ENCODE measurements around the gene RNF175. TPM values are rescaled to one million over a fixed set of nuclear protein-coding genes. Genes with fewer than 3 reads are reported as not detected.
A peak's percentile ranks its signal among the peaks of the same experiment; 100 is the strongest.

The RNF175 gene
- total RNA-seq, 1 donor from 2014 or later = 4.3 TPM

DNA sequence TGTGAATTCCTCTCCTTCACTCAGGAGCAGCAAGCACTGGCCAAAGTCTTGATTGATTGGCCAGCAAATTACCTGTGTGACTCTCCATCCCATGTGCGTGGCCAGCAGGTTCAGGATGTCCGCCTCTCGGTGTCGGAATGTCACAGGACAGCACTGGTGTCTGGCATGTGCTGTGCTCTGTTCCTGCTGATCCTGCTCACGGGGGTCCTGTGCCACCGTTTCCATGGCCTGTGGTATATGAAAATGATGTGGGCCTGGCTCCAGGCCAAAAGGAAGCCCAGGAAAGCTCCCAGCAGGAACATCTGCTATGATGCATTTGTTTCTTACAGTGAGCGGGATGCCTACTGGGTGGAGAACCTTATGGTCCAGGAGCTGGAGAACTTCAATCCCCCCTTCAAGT lies 55.3 kb downstream of the RNF175 start:
- H3K4me3 Mint-ChIP-seq = no peak overlapping the region
- H3K4me1 Mint-ChIP-seq = no peaks in the 10 kb centered on the region
- peaks cover 36% of the 10 kb centered on the region for H3K27me3 Mint-ChIP-seq (ENCODE audit: low read depth)
- DNase-seq (ENCODE audit: low spot score in 2 of 2, unreplicated experiment in 2 of 2) = no peak
- TF ChIP-seq, protein P1, sequence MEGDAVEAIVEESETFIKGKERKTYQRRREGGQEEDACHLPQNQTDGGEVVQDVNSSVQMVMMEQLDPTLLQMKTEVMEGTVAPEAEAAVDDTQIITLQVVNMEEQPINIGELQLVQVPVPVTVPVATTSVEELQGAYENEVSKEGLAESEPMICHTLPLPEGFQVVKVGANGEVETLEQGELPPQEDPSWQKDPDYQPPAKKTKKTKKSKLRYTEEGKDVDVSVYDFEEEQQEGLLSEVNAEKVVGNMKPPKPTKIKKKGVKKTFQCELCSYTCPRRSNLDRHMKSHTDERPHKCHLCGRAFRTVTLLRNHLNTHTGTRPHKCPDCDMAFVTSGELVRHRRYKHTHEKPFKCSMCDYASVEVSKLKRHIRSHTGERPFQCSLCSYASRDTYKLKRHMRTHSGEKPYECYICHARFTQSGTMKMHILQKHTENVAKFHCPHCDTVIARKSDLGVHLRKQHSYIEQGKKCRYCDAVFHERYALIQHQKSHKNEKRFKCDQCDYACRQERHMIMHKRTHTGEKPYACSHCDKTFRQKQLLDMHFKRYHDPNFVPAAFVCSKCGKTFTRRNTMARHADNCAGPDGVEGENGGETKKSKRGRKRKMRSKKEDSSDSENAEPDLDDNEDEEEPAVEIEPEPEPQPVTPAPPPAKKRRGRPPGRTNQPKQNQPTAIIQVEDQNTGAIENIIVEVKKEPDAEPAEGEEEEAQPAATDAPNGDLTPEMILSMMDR (IDR thresholded peaks at IDR 0.05; ENCODE audit: unreplicated experiment) = no peak
- no peaks in the 10 kb centered on the region for H3K9me3 Mint-ChIP-seq
- H3K27ac Mint-ChIP-seq = no peak overlapping the region
- H3K36me3 Mint-ChIP-seq = no peaks in the 10 kb centered on the region

DNA sequence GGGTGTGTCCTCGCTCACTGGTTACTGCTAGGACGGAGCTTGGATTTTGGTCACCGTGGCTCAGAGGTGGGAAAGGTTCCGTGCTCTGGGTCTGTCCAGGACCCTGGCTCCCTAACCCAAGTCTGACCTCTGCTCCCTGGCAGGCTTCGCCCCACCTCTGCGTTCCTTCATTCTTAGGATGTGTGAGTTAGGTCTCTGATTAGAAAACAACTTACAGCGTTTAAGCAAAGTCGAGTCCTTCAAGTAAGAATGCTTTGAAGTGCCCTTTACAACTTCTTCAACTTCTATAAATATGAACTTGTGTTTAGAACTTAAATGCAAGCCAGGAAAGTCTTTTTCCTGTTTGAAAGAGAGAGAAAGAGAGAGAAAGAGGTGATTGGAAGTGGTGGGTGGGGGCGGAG lies 74.9 kb downstream of the RNF175 start:
- H3K4me1 Mint-ChIP-seq = peaks cover 11% of the 10 kb centered on the region
- peaks cover 22% of the 10 kb centered on the region for H3K9me3 Mint-ChIP-seq
- DNase-seq (ENCODE audit: low spot score in 2 of 2, unreplicated experiment in 2 of 2) = no peak
- TF ChIP-seq, protein P1 (IDR thresholded peaks at IDR 0.05; ENCODE audit: unreplicated experiment) = no peak
- H3K36me3 Mint-ChIP-seq = peaks cover 12% of the 10 kb centered on the region
- peak overlapping the region; percentile 41 for H3K27ac Mint-ChIP-seq
- H3K27me3 Mint-ChIP-seq (ENCODE audit: low read depth) = peaks cover 45% of the 10 kb centered on the region
- H3K4me3 Mint-ChIP-seq = peak overlapping the region; percentile 78

DNA sequence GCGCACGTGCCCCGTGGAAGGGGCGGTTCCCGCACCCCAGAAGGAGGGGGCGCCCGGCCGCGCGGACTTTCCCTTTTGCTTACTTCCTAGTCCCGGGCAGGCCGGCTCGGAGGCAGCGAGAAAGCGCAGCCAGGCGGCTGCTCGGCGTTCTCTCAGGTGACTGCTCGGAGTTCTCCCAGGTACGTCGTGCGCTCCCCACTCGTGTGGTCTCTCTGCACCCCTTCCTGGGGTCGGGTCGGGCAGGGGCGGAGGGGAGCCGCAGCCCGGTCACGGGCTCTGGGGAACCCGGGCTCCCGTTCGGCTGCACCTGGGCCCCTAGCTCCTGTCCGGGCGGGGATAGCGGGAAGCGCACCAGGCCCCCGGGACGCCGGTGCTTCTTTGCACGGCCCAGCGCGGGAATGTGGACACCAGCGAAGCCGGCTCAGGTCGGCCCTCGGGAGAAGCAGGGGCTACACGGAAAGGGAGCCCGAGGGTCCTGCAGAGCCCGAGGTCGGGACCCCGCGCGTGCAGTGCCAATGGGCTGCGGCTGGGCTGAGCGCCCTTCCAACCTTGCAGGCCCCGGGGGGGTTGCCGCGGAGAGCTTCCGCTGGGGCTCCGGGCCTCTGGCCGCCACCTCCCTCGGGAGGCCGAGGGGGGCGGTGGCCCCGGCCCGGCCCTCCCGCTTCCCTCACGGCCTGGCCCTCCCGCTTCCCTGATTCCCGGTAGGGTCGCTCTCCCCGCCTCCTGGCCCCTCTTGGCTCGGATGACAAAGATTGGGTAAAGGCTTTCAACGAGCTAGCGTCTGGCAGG lies 75.4 kb downstream of the RNF175 start, which contains the start of gene TLR2:
Gene TLR2, plus strand, starts transcription at position 99 of the 789 bp plus-strand sequence. CDS start 18,628 bp downstream, outside the sequence.
- peak within 1 kb of the TSS; percentile 78 for H3K4me3 Mint-ChIP-seq
- H3K27me3 Mint-ChIP-seq (ENCODE audit: low read depth) = peaks cover 51% of the 10 kb centered on the region
- peak within 1 kb of the TSS; percentile 41 for H3K27ac Mint-ChIP-seq

DNA sequence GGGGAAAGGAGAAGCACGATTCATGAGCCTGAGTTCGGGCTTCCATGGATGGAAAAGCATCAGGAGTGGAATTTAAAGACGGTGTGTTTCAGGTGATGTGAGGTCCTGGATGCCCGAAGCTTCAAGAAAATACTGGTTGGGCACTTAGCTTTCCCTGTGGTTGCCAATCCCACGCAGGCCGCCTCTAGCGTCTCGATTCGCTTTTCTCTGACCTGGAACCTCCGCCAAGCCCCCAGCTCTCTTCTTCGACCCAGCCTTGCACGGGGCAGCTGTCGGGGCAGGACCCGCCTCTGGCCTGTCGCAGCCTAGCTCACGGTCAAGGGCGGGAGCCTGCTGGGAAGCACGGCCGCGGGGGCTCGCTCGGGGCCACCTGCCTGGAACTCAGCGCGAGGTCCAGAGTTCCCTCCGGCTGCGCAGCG lies 76.1 kb downstream of the RNF175 start:
- Mint-ChIP-seq H3K4me1 (peaks cover 11% of the 10 kb centered on the region), H3K4me3 (peak overlapping the region; percentile 64), H3K27me3 (ENCODE audit: low read depth) (peaks cover 56% of the 10 kb centered on the region), H3K36me3 (peaks cover 6% of the 10 kb centered on the region), H3K27ac (no peak overlapping the region), H3K9me3 (peaks cover 11% of the 10 kb centered on the region)
- no peak for DNase-seq (ENCODE audit: low spot score in 2 of 2, unreplicated experiment in 2 of 2)
- TF ChIP-seq, protein P1 (IDR thresholded peaks at IDR 0.05; ENCODE audit: unreplicated experiment) = no peak

More for the DNA sequence above, 75.4 kb downstream of the RNF175 start, which contains the start of gene TLR2:
- H3K36me3 Mint-ChIP-seq = peaks cover 11% of the 10 kb centered on the region
- peak; percentile 27 to 69 for DNase-seq (ENCODE audit: low spot score in 2 of 2, unreplicated experiment in 2 of 2)
- peaks cover 16% of the 10 kb centered on the region for H3K9me3 Mint-ChIP-seq
- H3K4me1 Mint-ChIP-seq = peaks cover 11% of the 10 kb centered on the region
- TF ChIP-seq, protein P1 (IDR thresholded peaks at IDR 0.05; ENCODE audit: unreplicated experiment) = no peak

DNA sequence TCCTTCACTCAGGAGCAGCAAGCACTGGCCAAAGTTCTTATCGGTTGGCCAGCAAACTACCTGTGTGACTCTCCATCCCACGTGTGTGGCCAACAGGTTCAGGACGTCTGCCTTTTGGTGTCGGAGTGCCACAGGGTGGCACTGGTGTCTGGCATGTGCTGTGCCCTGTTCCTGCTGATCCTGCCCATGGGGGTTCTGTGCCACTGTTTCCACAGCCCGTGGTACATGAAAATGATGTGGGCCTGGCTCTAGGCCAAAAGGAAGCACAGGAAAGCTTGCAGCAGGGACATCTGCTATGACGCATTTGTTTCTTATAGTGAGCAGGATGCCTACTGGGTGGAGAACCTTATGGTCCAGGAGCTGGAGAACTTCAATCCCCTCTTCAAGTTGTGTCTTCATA lies 80.3 kb downstream of the RNF175 start:
- Mint-ChIP-seq H3K4me3 (no peak overlapping the region), H3K9me3 (peaks cover 20% of the 10 kb centered on the region)

More for the DNA sequence above, 80.3 kb downstream of the RNF175 start:
- TF ChIP-seq, protein P1 (IDR thresholded peaks at IDR 0.05; ENCODE audit: unreplicated experiment) = no peak
- Mint-ChIP-seq H3K27me3 (ENCODE audit: low read depth) (peaks cover 54% of the 10 kb centered on the region), H3K4me1 (peaks cover 5% of the 10 kb centered on the region), H3K27ac (no peak overlapping the region), H3K36me3 (no peaks in the 10 kb centered on the region)
- DNase-seq (ENCODE audit: low spot score in 2 of 2, unreplicated experiment in 2 of 2) = no peak

All from mesothelial cell of epicardium (in vitro differentiated cells).